Measurements from ENCODE around the gene CRTC3.
"Not testable (repeated sequence)": the region's sequence is repeated elsewhere in the genome, so short reads cannot be mapped to it uniquely, and the experiment has no call there.

The CRTC3 gene

GRCh38 chr15:90529371-90530249 is at the start of gene CRTC3:
Gene CRTC3 (plus strand): TSS chr15:90529923. CDS start chr15:90530072, 149 bp downstream.
- in situ Hi-C loops (cut with MboI; ENCODE audit: low sequenced_read_pairs), result no loop called here

- in situ Hi-C loops (cut with MboI; ENCODE audit: low sequenced_read_pairs), result no loop called here
Measured at GRCh38 chr15:90481023-90481422, 48.7 kb upstream of the CRTC3 start.

DNA sequence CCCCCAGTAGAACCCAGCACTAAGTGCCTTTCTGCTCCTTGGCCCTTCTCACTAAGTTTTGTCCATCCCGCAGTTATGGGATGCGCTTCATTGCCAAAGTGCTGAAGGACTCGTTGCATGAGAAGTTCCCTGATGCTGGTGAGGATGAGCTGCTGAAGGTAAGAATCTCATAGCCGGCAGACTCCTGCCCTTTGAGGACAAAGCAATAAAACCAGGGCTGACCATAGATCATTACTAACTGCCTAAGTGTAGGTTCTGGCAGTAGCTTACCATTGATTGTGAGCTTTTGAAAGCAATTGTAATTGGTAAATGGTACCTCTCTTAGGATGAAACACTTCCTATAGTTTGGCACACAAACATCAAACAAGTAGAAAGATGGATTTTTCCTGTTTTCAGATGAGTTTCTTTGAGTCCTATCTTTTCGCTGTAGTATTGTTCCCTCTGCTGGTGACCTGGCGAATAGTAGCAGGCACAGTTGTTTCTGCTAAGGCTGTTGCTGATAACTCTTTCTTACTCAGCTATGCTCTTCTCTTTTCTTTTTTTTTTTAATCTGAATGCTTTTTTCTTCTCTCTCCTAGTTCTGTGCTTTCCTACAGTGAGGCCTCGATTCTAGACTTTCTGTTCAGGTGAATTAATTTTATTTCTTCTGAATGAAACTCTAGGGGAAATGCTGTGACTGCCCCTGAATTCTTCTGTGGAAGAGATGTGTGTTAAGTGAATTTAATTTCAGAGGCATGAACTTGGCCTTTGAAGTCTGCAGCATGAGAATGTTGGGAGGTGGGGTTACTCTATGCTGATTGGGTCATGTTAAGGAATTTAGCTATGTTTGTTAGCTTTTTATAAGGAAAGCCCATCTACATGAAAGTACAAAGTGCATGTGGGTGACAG is 47.4 kb upstream of the CRTC3 start:
- in situ Hi-C loops (cut with MboI; ENCODE audit: low sequenced_read_pairs), result no loop called here

- in situ Hi-C loops (cut with MboI; ENCODE audit: low sequenced_read_pairs), result no loop called here
Measured at GRCh38 chr15:90483012-90483307, 46.8 kb upstream of the CRTC3 start.

GRCh38 chr15:90483637-90484036 is 46.1 kb upstream of the CRTC3 start:
- in situ Hi-C loops (cut with MboI; ENCODE audit: low sequenced_read_pairs), result no loop called here

- in situ Hi-C loops (cut with MboI; ENCODE audit: low sequenced_read_pairs), result no loop called here
Measured at GRCh38 chr15:90487186-90487585, 42.5 kb upstream of the CRTC3 start.

DNA sequence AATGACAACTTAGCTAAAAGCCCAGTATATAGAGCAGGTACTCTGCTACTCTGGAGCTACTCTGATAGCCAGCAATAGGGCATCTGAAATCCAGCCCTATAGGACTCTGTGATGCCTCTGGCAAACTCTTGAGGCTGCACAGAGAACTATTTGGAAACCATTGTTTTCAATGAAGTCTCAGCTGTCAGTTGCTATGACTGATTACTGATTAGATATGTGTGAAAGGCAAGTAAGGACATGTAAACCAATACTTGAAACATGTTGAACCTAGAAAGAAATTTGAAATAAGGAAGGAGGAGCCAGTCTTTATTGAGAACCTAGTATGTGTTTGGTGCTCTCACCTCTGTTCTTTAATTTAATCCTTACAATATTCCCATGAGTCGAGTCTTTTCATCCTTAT is 40.2 kb upstream of the CRTC3 start:
- in situ Hi-C loops (cut with MboI; ENCODE audit: low sequenced_read_pairs), result no loop called here

DNA sequence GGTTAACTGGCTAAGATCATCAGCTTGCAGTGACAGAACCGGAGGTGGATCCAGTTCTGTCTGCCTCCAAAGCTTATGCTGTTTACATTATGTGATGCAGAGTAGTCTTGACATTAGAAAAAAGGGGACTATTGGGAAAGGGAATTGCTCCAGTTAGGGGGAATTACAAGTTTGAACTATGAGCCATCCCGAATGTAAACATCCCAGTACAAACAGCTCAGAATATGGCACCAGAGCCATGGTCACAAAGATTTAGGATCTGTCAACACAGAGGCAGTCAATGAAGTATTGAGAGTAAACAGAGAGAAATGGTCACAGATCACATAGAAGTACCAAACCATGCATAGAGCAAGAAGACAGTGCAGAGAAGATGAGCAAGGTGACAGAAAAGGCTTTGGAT is 39.8 kb upstream of the CRTC3 start:
- in situ Hi-C loops (cut with MboI; ENCODE audit: low sequenced_read_pairs), result loop anchor here (10.0 kb wide), 1 partner anchor 395 kb away; the partner anchor contains the start of gene FES

- in situ Hi-C loops (cut with MboI; ENCODE audit: low sequenced_read_pairs), result loop anchor here (10.0 kb wide), 1 partner anchor 391 kb away; the partner anchor contains the start of gene FES
Measured at GRCh38 chr15:90493647-90494046, 36.1 kb upstream of the CRTC3 start.

- in situ Hi-C loops (cut with MboI; ENCODE audit: low sequenced_read_pairs), result loop anchor here (10.0 kb wide), 1 partner anchor 390 kb away; the partner anchor contains the start of gene FES
Measured at GRCh38 chr15:90495067-90495466, 34.7 kb upstream of the CRTC3 start.

DNA sequence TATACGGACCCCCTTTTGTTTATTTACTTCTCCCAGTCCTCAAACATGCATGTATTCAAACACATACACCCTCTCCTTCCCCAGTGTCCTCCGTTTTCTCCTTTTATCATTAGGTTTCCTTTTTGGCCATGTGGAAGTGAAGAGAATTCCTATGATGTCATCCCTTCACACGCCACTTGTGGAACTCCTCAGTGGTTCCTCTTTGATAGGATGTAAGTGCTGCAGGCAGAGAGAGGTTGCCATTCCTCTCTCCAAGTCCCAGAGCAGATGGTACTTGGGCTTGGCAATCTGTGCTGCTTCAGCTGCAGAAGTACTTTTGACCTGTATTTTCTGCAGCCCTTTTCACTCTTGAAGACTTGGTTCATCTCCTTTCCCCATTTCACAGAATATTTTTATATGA is 32.9 kb upstream of the CRTC3 start:
- in situ Hi-C loops (cut with MboI; ENCODE audit: low sequenced_read_pairs), result loop anchor here (10.0 kb wide), 1 partner anchor 388 kb away; the partner anchor contains the start of gene FES

DNA sequence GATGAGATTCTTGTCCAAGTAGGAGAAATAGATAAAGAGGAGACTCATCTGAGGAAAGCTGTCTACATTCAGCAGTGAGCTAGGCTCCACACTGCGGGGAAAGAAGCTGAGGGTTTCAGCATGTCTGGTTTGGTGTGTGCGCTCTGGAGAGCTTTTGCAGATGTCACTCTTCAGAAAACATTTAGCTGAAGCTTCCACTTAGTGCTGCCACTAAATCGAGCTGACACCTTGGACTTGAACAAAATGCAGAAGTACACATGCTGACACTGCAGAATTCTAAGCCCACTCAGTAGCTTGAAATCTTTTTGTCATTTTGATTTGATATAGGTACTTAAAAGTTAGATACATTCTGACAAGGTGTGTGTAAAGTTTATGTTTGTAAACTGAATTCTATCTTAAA is 32.3 kb upstream of the CRTC3 start:
- in situ Hi-C loops (cut with MboI; ENCODE audit: low sequenced_read_pairs), result loop anchor here (10.0 kb wide), 1 partner anchor 387 kb away; the partner anchor contains the start of gene FES

GRCh38 chr15:90497912-90498311 is 31.8 kb upstream of the CRTC3 start:
- in situ Hi-C loops (cut with MboI; ENCODE audit: low sequenced_read_pairs), result loop anchor here (10.0 kb wide), 1 partner anchor 387 kb away; the partner anchor contains the start of gene FES

DNA sequence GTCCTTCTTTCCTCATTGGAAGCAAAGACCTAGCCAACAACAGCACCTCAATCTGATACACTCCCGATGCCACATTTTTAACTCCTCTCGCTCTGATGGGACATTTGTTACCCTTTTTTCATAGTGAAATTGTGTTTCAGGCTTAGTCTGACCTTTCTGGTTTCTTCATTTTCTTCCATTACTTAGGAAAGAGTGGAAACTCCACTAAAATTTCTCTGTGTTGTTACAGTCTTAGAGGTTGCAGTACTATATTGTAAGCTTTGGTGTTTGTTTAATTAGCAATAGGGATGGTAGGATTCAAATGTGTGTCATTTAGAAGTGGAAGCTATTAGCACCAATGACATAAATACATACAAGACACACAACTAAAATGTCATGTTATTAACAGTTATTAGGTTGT is 29.6 kb upstream of the CRTC3 start:
- in situ Hi-C loops (cut with MboI; ENCODE audit: low sequenced_read_pairs), result no loop called here

- in situ Hi-C loops (cut with MboI; ENCODE audit: low sequenced_read_pairs), result no loop called here
Measured at GRCh38 chr15:90501898-90502297, 27.8 kb upstream of the CRTC3 start.

DNA sequence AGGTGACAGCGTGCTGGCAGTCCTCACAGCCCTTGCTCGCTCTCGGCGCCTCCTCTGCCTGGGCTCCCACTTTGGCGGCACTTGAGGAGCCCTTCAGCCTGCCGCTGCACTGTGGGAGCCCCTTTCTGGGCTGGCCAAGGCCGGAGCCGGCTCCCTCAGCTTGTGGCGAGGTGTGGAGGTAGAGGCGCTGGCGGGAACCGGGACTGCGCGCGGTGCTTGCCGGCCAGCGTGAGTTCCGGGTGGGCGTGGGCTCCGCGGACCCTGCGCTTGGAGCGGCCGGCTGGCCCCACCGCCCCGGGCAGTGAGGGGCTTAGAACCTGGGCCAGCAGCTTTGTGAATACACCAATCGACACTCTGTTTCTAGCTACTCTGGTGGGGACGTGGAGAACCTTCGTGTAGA is 18.9 kb upstream of the CRTC3 start:
- in situ Hi-C loops (cut with MboI; ENCODE audit: low sequenced_read_pairs), result not testable (repeated sequence)

DNA sequence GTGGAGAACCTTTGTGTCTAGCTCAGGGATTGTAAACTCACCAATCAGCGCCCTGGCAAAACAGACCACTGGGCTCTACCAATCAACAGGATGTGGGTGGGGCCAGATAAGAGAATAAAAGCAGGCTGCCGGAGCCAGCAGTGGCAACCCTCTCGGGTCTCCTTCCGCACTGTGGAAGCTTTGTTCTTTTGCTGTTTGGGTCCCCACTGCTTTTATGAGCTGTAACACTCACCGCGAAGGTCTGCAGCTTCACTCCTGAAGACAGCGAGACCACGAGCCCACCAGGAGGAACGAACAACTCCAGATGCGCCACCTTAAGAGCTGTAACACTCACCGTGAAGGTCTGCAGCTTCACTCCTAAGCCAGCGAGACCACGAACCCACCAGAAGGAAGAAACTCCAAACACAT is 18.5 kb upstream of the CRTC3 start:
- in situ Hi-C loops (cut with MboI; ENCODE audit: low sequenced_read_pairs), result not testable (repeated sequence)

DNA sequence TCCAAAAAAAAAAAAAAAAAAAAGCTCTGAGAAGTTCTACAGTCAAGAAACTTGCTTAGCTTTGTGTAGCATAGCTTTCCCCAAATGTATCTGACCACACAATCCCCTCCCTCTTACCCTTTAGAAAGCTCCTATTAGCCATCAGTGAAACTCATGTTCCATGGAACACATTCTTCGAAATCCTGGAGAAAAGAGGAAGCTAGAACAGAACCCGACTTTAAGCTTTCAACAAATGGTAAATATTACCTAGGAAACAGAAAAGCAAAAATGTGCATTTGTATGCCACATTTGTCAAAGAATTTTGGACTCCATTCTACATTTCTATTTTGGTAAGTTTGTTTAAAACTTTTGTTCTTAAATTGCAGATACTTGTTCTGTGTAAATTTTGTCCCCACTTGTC is 17.4 kb upstream of the CRTC3 start:
- in situ Hi-C loops (cut with MboI; ENCODE audit: low sequenced_read_pairs), result no loop called here

GRCh38 chr15:90512981-90513380 is 16.7 kb upstream of the CRTC3 start:
- in situ Hi-C loops (cut with MboI; ENCODE audit: low sequenced_read_pairs), result no loop called here

- in situ Hi-C loops (cut with MboI; ENCODE audit: low sequenced_read_pairs), result no loop called here
Measured at GRCh38 chr15:90513448-90513847, 16.3 kb upstream of the CRTC3 start.

DNA sequence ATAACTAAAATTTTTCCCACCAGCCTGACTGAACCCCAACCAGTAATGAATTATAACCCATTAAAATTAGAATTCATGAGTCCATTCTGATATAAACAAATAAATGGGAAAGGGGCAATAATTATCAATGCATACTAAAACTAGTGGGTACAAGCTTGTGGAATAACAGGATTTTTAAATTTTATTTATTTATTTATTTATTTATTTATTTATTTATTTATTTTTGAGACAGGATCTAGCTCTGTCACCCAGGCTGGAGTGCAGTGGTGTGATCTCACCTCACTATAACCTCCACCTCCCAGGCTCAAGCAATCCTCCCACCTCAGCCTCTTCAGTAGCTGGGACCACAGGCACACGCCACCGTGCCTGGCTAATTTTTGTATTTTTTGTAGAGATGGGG is 15.8 kb upstream of the CRTC3 start:
- in situ Hi-C loops (cut with MboI; ENCODE audit: low sequenced_read_pairs), result not testable (repeated sequence)

DNA sequence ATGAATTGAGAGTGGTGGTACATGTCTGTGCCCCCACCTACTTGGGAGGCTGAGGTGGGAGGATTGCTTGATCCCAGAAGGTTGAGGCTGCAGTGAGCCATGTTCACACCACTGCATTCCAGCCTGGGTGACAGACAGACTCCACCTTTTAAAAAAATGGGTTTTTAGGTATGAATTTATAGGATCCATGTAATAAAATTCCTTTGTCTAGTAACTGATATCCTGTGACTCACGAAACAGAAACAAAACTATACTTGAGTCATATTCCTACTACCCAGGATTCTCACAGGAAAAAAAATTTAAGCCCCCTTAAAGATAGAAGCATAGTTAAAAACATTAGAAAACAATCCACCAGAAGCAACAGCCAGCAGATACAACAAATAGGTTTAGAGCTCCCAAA is 10.0 kb upstream of the CRTC3 start:
- in situ Hi-C loops (cut with MboI; ENCODE audit: low sequenced_read_pairs), result no loop called here

All from HL-60/S4 (cell line).